GM12878 (cell line): ENCODE results near the gene FBLN7.

Experiments
- JUND ChIP-seq: IDR thresholded peaks from 2 replicates; pipeline ENCODE4 v1.6.1; 2012; ENCODE audit warnings: low read depth, mild to moderate bottlenecking, low read length, improper control_type of control experiment, moderate library complexity
- NFYB ChIP-seq: IDR thresholded peaks from 2 replicates; pipeline ENCODE4 v1.6.1; 2011; ENCODE audit warnings: low read depth, mild to moderate bottlenecking, low read length, improper control_type of control experiment, moderate library complexity; ENCODE audit not compliant: insufficient read depth
- POLR2A ChIP-seq: IDR thresholded peaks from 2 replicates; pipeline ENCODE4 v1.6.1; 2011; ENCODE audit warnings: low read depth, mild to moderate bottlenecking, low read length
- POLR2AphosphoS5 ChIP-seq: IDR thresholded peaks from 2 replicates; pipeline ENCODE4 v1.6.1; 2011; ENCODE audit warnings: mild to moderate bottlenecking, low read length, inconsistent platforms
- SPI1 ChIP-seq: IDR thresholded peaks from 2 replicates; pipeline ENCODE4 v1.6.1; 2011; ENCODE audit warnings: low read depth, mild to moderate bottlenecking, low read length, moderate library complexity, borderline replicate concordance; ENCODE audit not compliant: insufficient read depth
- YY1 ChIP-seq: IDR thresholded peaks from 2 replicates; pipeline ENCODE4 v1.6.1; 2011; ENCODE audit warnings: low read depth, mild to moderate bottlenecking, low read length
- ZZZ3 ChIP-seq: IDR thresholded peaks from 2 replicates; pipeline ENCODE4 v1.6.1; 2011; ENCODE audit warnings: low read depth; ENCODE audit not compliant: control insufficient read depth, insufficient read length
- TF ChIP-seq, protein P1 (sequence below): IDR thresholded peaks from 2 replicates; pipeline ENCODE4 v1.6.1; 2011; ENCODE audit warnings: low read depth, mild to moderate bottlenecking, low read length, moderate library complexity, borderline replicate concordance; ENCODE audit errors: extremely low read depth
- TF ChIP-seq, protein P2 (sequence below): fragments of 450-650 bp; formaldehyde crosslinking; IDR thresholded peaks from 2 replicates; pipeline ENCODE4 v1.4.0; 2020; ENCODE audit warnings: mild to moderate bottlenecking, moderate library complexity
- TF ChIP-seq, protein P3 (sequence below), 3 experiments: IDR thresholded peaks in 2 of 3; conservative IDR thresholded peaks in 1 of 3; 2 replicates each; pipeline ENCODE4 v1.5.1; 2011; ENCODE audit warnings: low read depth in 3 of 3, low read length in 3 of 3, mild to moderate bottlenecking in 3 of 3, control low read depth in 2 of 3, moderate library complexity in 2 of 3, inconsistent platforms in 1 of 3, mixed read lengths in 1 of 3; ENCODE audit not compliant: control insufficient read depth in 2 of 3, insufficient read depth in 1 of 3; ENCODE audit errors: extremely low read depth in 1 of 3

GRCh38 chr2:112157472-112157871, 19.3 kb downstream of the FBLN7 start:
- TF ChIP-seq, protein P1, sequence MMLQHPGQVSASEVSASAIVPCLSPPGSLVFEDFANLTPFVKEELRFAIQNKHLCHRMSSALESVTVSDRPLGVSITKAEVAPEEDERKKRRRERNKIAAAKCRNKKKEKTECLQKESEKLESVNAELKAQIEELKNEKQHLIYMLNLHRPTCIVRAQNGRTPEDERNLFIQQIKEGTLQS = no peak
- TF ChIP-seq POLR2A (no peak), NFYB (no peak), POLR2AphosphoS5 (no peak), YY1 (no peak), JUND (no peak), SPI1 (no peak), ZZZ3 (no peak)
- TF ChIP-seq, protein P2, sequence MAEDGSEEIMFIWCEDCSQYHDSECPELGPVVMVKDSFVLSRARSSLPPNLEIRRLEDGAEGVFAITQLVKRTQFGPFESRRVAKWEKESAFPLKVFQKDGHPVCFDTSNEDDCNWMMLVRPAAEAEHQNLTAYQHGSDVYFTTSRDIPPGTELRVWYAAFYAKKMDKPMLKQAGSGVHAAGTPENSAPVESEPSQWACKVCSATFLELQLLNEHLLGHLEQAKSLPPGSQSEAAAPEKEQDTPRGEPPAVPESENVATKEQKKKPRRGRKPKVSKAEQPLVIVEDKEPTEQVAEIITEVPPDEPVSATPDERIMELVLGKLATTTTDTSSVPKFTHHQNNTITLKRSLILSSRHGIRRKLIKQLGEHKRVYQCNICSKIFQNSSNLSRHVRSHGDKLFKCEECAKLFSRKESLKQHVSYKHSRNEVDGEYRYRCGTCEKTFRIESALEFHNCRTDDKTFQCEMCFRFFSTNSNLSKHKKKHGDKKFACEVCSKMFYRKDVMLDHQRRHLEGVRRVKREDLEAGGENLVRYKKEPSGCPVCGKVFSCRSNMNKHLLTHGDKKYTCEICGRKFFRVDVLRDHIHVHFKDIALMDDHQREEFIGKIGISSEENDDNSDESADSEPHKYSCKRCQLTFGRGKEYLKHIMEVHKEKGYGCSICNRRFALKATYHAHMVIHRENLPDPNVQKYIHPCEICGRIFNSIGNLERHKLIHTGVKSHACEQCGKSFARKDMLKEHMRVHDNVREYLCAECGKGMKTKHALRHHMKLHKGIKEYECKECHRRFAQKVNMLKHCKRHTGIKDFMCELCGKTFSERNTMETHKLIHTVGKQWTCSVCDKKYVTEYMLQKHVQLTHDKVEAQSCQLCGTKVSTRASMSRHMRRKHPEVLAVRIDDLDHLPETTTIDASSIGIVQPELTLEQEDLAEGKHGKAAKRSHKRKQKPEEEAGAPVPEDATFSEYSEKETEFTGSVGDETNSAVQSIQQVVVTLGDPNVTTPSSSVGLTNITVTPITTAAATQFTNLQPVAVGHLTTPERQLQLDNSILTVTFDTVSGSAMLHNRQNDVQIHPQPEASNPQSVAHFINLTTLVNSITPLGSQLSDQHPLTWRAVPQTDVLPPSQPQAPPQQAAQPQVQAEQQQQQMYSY (CRISPR knock-in tag) = no peak
- TF ChIP-seq, protein P3, sequence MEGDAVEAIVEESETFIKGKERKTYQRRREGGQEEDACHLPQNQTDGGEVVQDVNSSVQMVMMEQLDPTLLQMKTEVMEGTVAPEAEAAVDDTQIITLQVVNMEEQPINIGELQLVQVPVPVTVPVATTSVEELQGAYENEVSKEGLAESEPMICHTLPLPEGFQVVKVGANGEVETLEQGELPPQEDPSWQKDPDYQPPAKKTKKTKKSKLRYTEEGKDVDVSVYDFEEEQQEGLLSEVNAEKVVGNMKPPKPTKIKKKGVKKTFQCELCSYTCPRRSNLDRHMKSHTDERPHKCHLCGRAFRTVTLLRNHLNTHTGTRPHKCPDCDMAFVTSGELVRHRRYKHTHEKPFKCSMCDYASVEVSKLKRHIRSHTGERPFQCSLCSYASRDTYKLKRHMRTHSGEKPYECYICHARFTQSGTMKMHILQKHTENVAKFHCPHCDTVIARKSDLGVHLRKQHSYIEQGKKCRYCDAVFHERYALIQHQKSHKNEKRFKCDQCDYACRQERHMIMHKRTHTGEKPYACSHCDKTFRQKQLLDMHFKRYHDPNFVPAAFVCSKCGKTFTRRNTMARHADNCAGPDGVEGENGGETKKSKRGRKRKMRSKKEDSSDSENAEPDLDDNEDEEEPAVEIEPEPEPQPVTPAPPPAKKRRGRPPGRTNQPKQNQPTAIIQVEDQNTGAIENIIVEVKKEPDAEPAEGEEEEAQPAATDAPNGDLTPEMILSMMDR (IDR thresholded peaks at IDR 0.05 in 2 of 3, conservative IDR thresholded peaks at IDR 0.05 in 1 of 3; ENCODE audit: control insufficient read depth in 2 of 3, extremely low read depth in 1 of 3, insufficient read depth in 1 of 3, low read depth in 3 of 3, low read length in 3 of 3) = no peak
